ENCODE results near the gene CARD9.

CARD9 gene

GRCh38 chr9:136346157-136346481 lies 27.4 kb downstream of the CARD9 start:
- DNase-seq = no peak

DNA sequence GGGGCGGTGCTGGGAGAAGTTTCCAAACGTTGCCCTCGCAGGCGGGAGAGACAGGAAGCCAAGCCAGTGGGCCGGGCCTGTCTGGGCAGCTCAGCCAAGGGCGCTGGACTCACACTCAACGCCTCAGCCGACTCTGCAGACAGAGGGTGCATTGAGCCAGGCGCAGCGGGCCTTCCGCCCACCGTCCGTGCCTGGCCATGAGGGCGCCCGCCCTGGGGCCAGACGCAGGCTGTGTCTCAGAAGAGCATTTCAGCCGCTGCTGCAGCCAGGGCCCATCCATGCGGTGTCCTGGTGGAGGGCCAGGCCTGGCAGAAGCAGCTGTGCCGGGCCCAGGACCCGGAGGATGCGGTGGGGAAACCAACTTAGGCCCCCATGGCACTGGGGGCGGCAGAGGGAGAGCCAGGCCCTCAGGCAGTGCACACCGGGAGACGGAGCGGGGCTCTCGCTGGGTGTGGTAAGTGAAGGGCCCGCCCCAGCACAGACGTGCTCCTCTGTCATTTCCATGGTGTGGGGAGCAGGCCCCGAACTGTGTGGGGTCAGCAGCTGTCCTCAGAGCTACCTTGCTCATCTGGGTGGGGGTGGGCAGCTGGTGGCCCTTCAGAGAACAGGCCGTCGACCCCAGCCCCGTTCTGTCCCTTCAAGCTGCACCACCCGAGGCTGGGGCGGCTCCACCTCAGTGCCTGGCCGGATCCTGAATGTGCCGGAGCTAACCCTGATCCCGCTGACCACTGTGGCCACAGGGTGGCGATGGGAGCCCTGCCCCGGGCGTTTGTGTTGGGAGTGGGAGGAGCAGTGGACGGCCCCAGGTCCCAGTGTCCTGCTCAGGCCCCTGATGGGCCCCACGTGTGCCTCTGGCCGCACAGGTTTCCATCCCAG lies 27.9 kb downstream of the CARD9 start:
- DNase-seq = no peak

GRCh38 chr9:136344544-136345280 lies 28.8 kb downstream of the CARD9 start:
- DNase-seq = no peak

DNA sequence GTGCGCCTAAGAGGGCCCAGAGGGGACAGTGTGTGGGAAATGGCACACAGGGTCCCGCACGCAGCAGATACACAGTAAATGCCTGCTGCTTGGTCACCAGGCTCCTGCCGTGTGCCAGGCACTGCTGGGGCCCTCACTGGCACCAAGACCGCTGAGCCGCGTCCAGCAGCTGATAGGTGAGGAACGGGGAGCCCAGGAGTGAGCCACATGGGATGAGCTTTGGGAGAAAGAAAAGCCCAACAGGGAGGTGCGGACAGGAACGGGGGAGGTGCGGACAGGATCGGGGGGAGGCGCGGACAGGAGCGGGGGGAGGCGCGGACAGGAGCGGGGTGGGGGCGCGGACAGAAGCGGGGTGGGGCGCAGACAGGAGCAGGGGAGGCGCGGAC lies 29.6 kb downstream of the CARD9 start:
- no peak for DNase-seq

DNA sequence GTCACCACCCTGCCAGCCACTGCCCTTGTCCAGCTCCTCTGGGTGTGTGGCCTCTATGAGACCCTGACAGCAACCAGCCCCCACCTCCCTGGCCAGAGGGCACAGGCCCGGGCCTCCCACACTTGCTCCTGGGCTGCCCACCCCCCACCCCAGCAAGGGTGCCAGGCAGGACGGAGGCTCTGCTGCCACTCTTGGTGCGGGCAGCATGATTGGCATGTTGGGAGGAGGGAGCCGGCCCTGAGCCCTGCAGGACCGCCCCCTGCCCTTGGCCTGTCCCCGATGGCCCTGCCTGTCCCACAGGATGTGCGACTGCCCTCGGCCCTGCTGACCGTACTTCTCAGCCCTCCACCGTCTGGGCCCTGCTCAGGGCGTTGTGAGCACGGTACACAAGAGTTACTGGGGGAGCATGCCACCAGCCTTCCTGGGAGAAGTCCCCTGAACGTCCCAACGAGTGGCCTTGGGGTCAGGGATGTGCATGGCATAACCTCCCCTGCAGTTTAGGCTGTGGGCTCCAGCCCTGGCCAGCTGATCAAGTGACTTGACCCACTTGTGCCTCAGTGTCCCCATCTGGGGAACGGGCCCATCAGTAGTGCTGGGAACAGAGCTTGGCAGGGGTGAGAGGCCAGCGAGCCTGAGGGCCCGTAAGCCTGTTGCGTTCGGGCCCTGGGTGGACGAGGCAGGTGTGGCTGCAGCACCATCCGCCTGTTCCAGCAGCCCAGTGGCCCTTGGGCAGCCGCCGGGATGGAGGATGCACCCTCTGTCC lies 30.2 kb downstream of the CARD9 start:
- no peak for DNase-seq

DNA sequence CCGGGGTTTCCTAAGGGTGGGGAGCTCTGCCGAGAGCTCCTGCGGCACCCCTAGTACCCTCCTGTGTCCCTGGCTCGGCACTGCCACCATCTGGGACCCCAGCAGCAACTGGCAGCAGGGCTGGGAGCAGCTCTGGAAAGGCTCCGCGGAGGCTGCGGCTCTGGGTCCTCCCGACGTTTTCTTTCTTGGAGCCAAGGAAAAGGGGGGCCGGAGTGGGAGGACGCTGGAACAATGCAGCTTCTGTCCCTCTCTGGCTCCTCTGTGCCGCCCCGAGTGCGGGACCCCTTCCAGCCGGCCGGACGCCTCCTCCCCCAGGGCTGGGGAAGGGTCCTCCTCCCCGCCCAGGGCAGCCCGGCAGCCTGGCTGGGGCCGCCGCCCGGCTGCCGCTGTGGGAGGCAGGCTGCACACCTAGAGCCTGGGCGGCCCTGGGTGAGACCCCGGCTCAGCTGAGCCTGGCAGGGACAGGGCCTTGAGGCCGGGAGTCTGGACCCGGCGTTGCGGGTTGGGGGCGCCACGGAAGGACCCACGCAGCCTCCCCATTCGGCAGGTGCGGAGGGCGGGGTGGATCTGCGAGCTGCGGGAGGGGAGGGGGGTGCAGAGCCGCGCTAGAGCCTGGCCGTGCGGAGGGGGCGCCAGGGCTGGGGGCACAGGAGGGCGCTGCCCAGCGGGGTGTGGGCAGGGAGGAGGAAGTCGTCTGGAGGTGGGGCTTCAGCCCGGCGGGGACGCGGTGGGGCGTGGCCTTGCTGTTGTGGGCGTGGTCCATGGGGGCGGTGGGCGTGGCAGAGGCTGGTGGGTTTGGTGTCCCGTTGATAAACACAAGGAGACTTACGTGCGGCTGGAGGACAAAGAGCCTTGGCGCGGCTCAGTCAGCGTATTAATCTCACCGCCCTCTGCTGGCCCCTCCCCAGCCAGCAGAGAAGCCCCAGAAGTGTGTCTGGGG lies 31.0 kb downstream of the CARD9 start:
- peak; percentile 13 for DNase-seq

DNA sequence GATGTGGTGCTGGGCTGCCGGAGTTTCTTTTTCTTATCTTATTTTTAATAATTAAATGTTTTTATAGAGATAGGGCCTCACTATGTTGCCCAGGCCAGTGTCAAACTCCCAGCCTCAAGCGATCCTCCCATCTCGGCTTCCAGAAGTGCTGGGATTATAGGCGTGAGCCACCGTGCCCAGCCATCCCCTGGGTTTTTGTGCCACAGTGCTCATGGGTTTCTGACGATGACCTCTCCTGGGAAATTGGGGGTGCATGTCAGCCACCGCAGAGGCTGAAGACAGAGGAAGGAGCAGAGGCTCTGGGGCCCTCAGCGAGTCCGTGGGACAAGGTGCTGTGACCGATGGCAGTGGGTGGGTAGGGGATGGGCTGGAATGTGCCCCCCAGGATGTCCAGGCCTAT lies 31.7 kb downstream of the CARD9 start:
- no peak for DNase-seq

GRCh38 chr9:136341042-136341655 lies 32.3 kb downstream of the CARD9 start:
- no peak for DNase-seq

DNA sequence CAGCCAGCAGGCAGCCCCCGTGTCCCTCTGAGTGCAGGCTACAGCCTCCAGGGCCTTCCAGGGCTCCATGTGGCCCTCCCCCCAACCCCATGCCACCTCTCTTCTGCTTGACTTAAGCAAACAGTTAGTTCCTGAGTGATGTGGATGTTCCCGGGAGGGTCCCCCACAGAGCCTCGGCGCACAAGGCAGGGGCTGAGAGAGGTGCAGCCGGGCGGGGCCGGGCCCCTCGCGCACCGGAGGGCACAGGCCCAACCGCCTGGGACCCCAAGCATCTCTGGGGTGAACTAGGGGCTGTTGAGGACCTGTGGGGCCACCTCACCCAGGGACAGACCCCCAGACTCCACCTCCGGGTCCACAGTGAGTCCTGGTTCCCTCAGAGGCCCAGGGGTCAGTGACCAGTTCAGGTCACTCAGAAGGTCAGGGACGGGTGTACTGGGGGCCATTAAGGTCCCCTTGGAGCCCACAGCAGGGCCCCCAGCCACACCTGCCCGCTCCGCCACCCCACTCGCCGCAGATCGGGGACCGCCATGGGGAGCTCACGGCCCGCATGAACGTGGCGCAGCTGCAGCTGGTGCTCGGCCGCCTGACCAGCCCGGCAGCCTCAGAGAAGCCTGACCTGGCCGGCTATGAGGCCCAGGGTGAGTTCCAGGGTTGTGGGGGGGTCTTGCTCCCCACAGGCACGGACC lies 33.0 kb downstream of the CARD9 start:
- no peak for DNase-seq

DNA sequence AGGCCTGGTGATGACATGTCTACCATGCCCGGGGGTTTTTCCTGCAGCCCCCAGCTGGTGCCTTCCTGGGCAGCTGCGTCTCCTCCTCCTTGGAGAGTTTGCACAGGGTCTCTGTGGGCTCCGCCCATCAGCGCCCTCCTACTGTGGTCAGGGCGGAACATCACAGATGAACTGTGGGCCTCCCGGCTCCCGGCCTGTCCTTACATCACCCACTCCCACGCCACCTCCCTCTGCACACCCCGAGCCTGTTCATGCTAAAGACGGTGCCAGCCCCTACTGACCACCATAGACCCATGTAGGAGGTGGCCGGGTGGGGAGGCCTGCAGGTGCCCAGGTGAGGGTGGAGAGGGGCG lies 33.5 kb downstream of the CARD9 start:
- DNase-seq = no peak

GRCh38 chr9:136339173-136339957 lies 34.1 kb downstream of the CARD9 start:
- no peak for DNase-seq

DNA sequence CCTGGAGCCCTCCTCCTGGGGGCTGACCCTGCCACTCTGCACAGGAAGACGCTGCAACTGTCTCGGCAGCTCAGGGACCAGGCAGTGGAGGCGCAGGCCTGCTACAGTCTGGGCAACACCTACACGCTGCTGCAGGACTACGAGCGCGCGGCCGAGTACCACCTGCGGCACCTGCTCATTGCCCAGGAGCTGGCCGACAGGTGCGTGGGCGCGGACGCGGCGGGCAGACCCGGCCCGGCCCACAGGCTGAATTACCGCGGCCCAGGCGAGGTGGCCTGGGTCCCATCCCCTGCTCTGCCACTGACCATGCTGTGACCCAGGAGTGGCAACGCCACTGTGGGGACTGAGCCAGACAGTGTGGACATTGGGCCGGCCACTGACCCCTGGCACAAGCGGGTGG lies 35.0 kb downstream of the CARD9 start:
- no peak for DNase-seq

GRCh38 chr9:136337416-136338395 lies 35.8 kb downstream of the CARD9 start:
- DNase-seq = no peak

- no peak for DNase-seq
Measured at GRCh38 chr9:136336881-136337280, 36.6 kb downstream of the CARD9 start.

DNA sequence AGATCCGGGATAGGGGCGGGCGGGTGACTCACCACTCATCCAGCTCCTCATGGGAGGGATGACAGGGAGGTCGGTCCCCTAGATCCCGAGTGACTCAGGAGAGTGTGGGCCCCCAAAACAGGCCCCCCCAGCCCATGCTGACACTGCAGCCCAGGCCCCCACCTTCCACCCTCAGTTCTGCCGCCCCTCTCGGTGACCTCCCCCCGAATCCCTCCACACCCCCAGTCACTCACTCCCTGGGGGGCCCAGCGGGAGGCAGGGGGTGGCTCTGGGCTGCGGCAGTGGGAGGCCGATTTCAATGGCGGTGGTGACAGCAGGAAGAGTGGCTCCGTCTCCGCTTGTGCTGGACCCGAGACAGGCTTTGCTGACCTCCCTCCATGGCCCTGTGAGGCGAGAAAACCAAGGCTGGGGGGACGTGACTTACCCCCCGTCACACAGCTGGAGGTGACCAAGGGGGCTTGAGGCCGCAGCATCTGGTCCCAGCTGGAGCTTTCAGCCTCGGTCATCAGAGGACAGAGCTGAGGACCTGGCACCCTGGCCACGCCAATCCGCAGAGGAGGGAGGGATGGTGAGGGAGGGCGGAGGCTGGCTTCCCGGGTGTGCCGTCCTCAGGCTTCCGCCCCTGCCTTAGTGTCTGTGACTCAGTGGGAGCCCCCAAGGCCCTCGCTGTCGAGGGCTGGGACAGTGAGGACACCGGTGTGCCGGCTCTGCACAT lies 37.2 kb downstream of the CARD9 start:
- peak; percentile 59 for DNase-seq

- no peak for DNase-seq
Measured at GRCh38 chr9:136335296-136336155, 37.9 kb downstream of the CARD9 start.

- DNase-seq = no peak
Measured at GRCh38 chr9:136334541-136334940, 38.9 kb downstream of the CARD9 start.

DNA sequence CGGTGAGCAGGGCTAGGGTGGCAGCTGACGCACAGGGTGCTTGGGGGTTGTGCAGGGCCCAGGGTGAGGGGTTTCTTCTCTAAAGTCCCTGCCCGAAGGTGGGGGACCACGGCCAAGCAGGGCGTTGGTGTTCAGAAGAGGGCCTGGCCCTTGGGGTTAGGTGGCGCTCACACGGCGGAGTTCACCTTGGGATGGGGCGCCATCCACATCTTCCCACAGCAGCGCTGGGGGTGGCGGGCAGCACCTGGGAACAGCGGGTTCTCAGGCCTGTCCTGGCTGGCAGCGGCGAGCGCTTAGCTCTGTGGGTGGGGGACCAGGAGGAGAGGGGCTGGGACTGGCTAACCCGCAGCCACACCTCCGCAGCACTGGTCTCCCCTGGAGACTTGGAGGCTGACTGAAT lies 40.0 kb downstream of the CARD9 start:
- DNase-seq = no peak

Data from T1000 (cell line).